Suprapubic skin (tissue), 4 donors: ENCODE results near the gene SPATA33. TPM values are rescaled to one million over a fixed set of nuclear protein-coding genes. Genes with fewer than 3 reads are reported as not detected.
"Not testable (repeated sequence)": the region's sequence is repeated elsewhere in the genome, so short reads cannot be mapped to it uniquely, and the experiment has no call there.

Experiments used
- DNase-seq, 2 donors: peaks; one replicate each; pipeline ENCODE4 v3.0.0-alpha.2; 2019; ENCODE audit warnings: low spot score in 2 of 2
- H3K27ac ChIP-seq: fragments of 200-600 bp; sonication (generic); one replicate; pipeline ENCODE4 v1.5.1; 2019
- H3K27me3 ChIP-seq: fragments of 200-600 bp; sonication (generic); one replicate; pipeline ENCODE4 v1.5.1; 2019
- H3K36me3 ChIP-seq: fragments of 200-600 bp; sonication (generic); one replicate; pipeline ENCODE4 v1.5.1; 2019
- H3K4me1 ChIP-seq: fragments of 200-600 bp; sonication (generic); one replicate; pipeline ENCODE4 v1.5.1; 2019
- H3K4me3 ChIP-seq: fragments of 200-600 bp; sonication (generic); one replicate; pipeline ENCODE4 v1.5.1; 2019; ENCODE audit warnings: mild to moderate bottlenecking
- H3K9me3 ChIP-seq: fragments of 200-600 bp; sonication (generic); one replicate; pipeline ENCODE4 v1.5.1; 2019
- EP300 ChIP-seq: sonication (generic); formaldehyde crosslinking; IDR thresholded peaks from one replicate; pipeline ENCODE4 v1.6.1; 2017; ENCODE audit warnings: antibody characterized with exemption
- POLR2A ChIP-seq, 2 donors: fragments of 450-650 bp; IDR thresholded peaks; one replicate each; pipeline ENCODE4 v1.6.1; 2017; ENCODE audit warnings: antibody characterized with exemption in 2 of 2, mild to moderate bottlenecking in 2 of 2, moderate library complexity in 2 of 2
- POLR2AphosphoS5 ChIP-seq, 3 donors: sonication (generic); formaldehyde crosslinking; IDR thresholded peaks; one replicate each; pipeline ENCODE4 v1.6.1; 2017; ENCODE audit warnings: antibody characterized with exemption in 3 of 3
- WGBS: methylation state at CpG from one replicate; pipeline ENCODE4 v1.1.5; 2018; 5-methylcytosine and 5-hydroxymethylcytosine counted together
- total RNA-seq, 4 donors: library from RNA; depleted of rRNA; stranded (reverse); fragments of >200 nt; gene quantifications; one replicate each; pipeline ENCODE4 v1.1.0, GENCODE V29; 2016
- TF ChIP-seq, protein P1 (sequence below), 2 donors: fragments of 200-600 bp in 1 of 2; fragments of 450-650 bp in 1 of 2; sonication (generic) in 1 of 2; IDR thresholded peaks; one replicate each; pipeline ENCODE4 v1.5.1; 2016 to 2019; ENCODE audit warnings: antibody characterized with exemption in 2 of 2, mild to moderate bottlenecking in 1 of 2, moderate library complexity in 1 of 2

SPATA33 gene
- total RNA-seq, 4 donors from 2014 or later = 3.2 to 9.7 (median 4.4) TPM

DNA sequence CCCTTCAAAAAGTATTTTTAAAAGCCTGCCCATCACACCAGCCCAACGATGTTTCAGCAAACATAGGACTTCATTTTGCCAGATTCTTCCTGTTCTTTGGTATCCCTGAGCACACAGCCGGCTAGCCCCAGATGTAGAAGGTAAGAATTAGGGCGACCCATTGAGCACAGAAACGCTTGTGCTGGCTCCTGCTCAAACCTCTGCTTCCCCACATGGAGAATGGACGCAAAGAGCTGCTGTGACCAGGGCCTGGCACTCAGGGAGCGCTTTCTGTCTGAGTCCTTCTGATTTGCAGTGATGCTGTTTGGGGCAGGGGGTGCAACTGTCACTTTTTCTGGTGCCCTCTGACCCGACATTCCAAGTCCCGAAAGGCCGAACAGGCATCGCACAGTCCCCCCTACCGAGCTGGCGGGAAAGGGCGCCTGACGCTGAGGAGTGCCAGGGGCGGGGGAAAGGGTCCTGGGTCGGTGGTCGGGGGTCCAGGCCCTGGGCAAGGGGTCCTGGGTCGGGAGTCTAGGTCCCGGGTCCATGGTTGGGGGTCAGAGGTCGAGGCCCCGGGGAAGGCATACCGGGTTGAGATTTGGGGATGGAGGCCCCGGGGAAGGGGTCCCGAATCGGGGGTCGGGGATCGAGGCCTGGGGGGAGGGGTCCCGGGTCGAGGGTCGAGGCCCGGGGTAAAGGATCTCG, 1.1 kb upstream of the SPATA33 start:
- Histone ChIP-seq H3K9me3 (no peaks in the 10 kb centered on the region), H3K36me3 (peaks cover 26% of the 10 kb centered on the region), H3K4me1 (peaks cover 26% of the 10 kb centered on the region), H3K27me3 (no peaks in the 10 kb centered on the region), H3K27ac (peak overlapping the region; percentile 68), H3K4me3 (peak overlapping the region; percentile 75)
- WGBS = 29% methylated on average over 24 of the region's 32 CpGs
- no peak for DNase-seq
- TF ChIP-seq, protein P1, sequence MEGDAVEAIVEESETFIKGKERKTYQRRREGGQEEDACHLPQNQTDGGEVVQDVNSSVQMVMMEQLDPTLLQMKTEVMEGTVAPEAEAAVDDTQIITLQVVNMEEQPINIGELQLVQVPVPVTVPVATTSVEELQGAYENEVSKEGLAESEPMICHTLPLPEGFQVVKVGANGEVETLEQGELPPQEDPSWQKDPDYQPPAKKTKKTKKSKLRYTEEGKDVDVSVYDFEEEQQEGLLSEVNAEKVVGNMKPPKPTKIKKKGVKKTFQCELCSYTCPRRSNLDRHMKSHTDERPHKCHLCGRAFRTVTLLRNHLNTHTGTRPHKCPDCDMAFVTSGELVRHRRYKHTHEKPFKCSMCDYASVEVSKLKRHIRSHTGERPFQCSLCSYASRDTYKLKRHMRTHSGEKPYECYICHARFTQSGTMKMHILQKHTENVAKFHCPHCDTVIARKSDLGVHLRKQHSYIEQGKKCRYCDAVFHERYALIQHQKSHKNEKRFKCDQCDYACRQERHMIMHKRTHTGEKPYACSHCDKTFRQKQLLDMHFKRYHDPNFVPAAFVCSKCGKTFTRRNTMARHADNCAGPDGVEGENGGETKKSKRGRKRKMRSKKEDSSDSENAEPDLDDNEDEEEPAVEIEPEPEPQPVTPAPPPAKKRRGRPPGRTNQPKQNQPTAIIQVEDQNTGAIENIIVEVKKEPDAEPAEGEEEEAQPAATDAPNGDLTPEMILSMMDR (IDR thresholded peaks at IDR 0.05) = no peak
- TF ChIP-seq EP300 (no peak), POLR2A (IDR thresholded peaks at IDR 0.05) (no peak), POLR2AphosphoS5 (IDR thresholded peaks at IDR 0.05) (no peak)

DNA sequence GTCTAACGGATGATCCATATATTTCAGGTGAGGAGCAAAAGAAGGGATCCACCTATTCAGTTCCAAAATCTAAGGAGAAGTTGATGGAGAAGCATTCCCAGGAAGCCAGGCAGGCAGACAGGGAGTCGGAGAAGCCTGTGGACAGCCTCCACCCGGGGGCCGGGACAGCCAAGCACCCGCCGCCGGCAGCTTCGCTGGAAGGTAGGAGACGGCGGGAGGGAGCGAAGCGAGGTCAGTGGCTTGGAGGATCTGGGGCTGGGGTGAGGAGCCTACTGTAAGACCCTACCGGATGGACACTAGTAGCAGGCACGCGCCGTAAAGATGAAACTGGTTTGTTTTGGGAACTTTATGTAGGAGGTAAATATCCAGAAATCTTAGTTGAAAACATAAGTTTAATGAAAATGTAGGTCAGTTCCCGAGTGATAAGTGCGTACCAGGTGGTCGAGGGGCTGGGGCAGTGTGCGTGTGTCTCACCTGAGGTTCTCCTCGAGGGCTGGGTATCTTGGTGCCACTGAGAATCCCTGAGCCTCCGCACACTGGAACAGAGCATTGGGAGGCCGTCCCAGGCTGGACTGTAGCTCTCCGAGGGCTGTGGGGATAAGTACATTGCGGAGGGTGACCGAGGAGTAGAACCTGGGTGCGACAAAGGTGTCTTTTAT, 714 bp downstream of the SPATA33 start:
- no peaks in the 10 kb centered on the region for H3K9me3 ChIP-seq
- no peaks in the 10 kb centered on the region for H3K27me3 ChIP-seq
- TF ChIP-seq POLR2AphosphoS5 (IDR thresholded peaks at IDR 0.05) (no peak), POLR2A (IDR thresholded peaks at IDR 0.05) (no peak), EP300 (no peak)
- TF ChIP-seq, protein P1 (IDR thresholded peaks at IDR 0.05) = no peak
- peak overlapping the region; percentile 68 for H3K27ac ChIP-seq
- peaks cover 25% of the 10 kb centered on the region for H3K36me3 ChIP-seq
- DNase-seq = peak in 1 of 2 donors; percentile 77
- H3K4me3 ChIP-seq = peak overlapping the region; percentile 75
- 9% methylated on average over 25 of the region's 27 CpGs for WGBS
- peaks cover 26% of the 10 kb centered on the region for H3K4me1 ChIP-seq

DNA sequence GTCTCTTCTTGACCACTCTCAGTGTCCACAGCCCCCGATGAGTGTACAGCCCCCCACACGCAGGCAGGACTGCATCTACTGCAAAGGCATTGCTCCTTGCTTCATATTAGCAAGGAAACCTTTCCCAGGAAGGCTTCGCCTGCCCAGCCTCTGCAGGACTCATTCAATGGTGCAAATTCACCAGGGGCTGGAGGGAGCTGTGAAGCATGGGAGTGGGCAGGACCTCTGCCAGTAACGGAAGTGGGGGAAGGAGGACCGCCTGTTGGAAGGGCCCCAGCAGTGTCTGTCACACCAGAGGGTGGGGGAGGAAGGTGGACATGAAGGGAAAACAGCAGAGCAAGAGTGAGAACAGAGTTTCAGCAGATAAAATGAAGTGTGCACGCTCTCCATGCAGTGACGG, 2.5 kb downstream of the SPATA33 start:
- Histone ChIP-seq H3K9me3 (no peaks in the 10 kb centered on the region), H3K4me1 (peaks cover 26% of the 10 kb centered on the region), H3K4me3 (no peak overlapping the region), H3K27me3 (no peaks in the 10 kb centered on the region), H3K27ac (no peak overlapping the region), H3K36me3 (peaks cover 24% of the 10 kb centered on the region)
- no peak for DNase-seq
- TF ChIP-seq POLR2A (IDR thresholded peaks at IDR 0.05) = no peak
- TF ChIP-seq POLR2AphosphoS5 (IDR thresholded peaks at IDR 0.05) = no peak
- no peak for TF ChIP-seq EP300
- TF ChIP-seq, protein P1 (IDR thresholded peaks at IDR 0.05) = no peak
- WGBS = 91% methylated on average over 7 of the region's 7 CpGs

DNA sequence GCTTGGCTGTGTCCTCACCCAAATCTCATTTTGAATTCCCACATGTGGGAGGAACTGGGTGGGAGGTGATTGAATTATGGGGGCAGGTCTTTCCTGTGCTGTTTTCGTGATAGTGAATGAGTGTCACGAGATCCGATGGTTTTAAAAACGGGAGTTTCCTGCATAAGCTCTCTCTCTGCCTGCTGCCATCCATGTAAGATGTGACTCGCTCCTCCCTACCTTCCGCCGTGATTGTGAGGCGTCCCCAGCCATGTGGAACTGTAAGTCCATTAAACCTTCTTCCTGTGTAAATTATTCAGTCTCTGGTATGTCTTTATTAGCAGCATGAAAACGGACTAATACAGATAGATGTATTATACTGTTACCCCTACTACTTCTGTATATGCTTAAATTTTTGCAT, 3.6 kb downstream of the SPATA33 start:
- DNase-seq = no peak
- Histone ChIP-seq H3K27ac (no peak overlapping the region), H3K9me3 (no peaks in the 10 kb centered on the region), H3K4me1 (peaks cover 26% of the 10 kb centered on the region), H3K36me3 (peaks cover 24% of the 10 kb centered on the region), H3K27me3 (no peaks in the 10 kb centered on the region), H3K4me3 (no peak overlapping the region)
- 90% methylated on average over 9 of the region's 9 CpGs for WGBS
- no peak for TF ChIP-seq POLR2AphosphoS5 (IDR thresholded peaks at IDR 0.05)
- TF ChIP-seq, protein P1 (IDR thresholded peaks at IDR 0.05) = no peak
- TF ChIP-seq EP300 = no peak

DNA sequence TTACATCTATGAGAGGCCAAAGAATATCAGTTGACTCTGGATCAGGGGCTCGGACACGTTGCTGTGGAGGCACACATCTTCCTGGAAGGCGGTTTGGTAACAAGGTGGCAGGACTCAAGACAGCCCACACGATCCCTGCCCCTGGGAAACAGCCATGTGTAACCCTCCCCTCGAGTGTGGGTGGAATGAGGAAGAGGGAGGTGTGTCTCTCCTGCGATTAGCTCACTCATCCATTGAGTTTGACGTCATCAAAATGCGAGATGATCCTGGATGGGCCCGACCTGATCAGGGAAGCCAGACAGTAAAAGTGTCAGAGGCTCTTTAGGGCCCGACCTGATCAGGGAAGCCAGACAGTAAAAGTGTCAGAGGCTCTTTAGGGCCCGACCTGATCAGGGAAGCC, 6.6 kb downstream of the SPATA33 start:
- H3K9me3 ChIP-seq, H3K27me3 ChIP-seq, H3K4me3 ChIP-seq, H3K27ac ChIP-seq, DNase-seq, H3K4me1 ChIP-seq: not testable (repeated sequence)
- 63% methylated on average over 10 of the region's 11 CpGs for WGBS
- peaks cover 24% of the 10 kb centered on the region for H3K36me3 ChIP-seq

DNA sequence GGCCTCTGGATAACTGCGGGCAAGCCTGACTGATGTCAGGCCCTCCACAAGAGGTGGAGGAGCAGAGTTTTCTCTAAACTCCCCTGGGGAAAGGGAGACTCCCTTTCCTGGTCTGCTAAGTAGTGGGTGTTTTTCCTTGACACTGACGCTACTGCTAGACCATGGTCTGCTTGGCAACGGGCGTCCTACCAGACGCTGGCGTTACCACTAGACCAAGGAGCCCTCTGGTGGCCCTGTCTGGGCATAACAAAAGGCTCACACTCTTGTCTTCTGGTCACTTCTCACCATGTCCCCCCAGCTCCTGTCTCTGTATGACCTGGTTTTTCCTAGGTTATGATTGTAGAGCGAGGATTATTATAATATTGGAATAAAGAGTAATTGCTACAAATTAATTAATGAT, 9.4 kb downstream of the SPATA33 start:
- not testable (repeated sequence) for H3K4me3 ChIP-seq, H3K27ac ChIP-seq, H3K4me1 ChIP-seq, H3K9me3 ChIP-seq, DNase-seq, H3K27me3 ChIP-seq
- 71% methylated on average over 7 of the region's 7 CpGs for WGBS
- H3K36me3 ChIP-seq = peaks cover 13% of the 10 kb centered on the region
